OCI-M2 (cell line): Measurements from ENCODE around the gene GTF2I.
A peak's percentile ranks its signal among the peaks of the same experiment; 100 is the strongest.
"Not testable (repeated sequence)": the region's sequence is repeated elsewhere in the genome, so short reads cannot be mapped to it uniquely, and the experiment has no call there.

Source experiments
- DNase-seq: peaks from one replicate; lab custom pipeline; 2025; ENCODE audit not compliant: unreplicated experiment; lab: John Stamatoyannopoulos, UW

The GTF2I gene

DNA sequence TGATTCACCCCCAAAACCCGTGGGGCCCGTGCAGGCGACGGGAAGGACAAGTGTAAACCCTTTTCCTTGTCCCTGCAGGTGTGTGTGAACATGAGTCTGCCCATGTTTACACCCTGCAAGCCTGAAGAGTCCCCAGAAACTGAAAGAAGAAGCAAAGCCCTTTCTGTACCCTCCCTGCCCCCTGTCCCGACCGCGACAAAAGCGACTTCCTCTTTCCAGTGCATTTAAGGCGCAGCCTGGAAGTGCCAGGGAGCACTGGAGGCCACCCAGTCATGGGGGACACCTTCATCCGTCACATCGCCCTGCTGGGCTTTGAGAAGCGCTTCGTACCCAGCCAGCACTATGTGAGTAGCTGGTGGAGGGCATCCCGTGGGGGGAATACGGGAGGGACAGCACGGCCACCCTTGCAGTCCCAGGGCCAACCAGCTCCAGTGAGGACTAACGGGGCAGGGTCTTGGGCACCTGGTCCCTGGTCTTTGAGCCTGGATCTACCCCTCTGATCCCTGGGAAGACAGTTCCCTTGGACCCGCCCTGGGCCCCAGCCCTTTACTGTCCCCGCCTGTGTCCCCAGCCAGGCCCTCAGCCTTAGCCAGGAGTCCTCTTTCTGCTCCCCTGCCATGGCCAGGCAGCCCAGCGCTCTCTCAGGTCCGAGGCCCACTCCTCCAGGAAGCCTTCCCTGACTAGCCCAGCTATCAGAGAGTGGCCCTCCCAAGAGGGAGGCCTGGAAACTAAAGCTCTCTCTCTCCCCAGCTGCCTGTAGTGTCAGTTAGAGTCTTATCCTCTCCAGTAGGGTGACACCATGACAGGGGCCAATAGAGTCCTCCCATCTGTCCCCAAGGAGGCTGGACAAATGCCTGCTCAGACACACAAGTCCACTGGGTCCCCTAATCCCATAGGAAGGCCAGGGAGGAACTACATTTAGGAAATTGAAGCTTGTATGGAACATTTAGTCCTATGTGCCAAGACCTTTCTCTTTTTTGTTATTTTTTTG is 116.5 kb downstream of the GTF2I start, which contains the start of gene NCF1:
Gene NCF1 (plus strand): TSS at position 252 of the 991 bp plus-strand sequence. CDS start 21 bp downstream, at position 273.
- DNase-seq = not testable (repeated sequence)

DNA sequence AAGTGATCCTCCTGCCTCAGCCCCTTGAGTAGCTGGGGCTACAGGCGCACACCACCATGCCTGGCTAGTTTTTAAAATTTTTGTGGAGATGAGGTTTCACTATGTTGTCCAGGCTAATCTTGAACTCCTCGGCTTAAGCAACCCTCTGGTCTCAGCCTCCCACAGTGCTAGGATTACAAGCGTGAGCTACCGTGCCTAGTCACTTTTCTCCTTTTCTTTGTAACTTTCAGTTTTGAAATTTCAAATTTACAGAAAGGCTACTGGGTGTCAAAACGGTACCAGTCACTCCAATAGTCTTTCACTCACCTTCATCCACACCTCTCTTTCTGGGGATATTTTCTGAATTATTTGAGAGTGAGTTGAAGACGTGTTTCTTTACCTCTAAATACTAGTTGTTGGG is 117.6 kb downstream of the GTF2I start:
- DNase-seq = not testable (repeated sequence)

DNA sequence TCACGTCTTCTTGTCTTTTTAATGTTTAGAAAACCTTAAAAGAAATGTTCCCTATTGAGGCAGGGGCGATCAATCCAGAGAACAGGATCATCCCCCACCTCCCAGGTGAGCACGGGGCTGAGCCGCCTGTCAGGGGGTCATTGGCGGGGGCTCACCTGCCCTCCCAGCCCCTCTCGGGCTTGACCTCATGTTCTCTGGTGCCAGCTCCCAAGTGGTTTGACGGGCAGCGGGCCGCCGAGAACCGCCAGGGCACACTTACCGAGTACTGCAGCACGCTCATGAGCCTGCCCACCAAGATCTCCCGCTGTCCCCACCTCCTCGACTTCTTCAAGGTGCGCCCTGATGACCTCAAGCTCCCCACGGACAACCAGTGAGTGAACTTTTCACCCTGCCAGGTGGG is 121.5 kb downstream of the GTF2I start:
- not testable (repeated sequence) for DNase-seq

DNA sequence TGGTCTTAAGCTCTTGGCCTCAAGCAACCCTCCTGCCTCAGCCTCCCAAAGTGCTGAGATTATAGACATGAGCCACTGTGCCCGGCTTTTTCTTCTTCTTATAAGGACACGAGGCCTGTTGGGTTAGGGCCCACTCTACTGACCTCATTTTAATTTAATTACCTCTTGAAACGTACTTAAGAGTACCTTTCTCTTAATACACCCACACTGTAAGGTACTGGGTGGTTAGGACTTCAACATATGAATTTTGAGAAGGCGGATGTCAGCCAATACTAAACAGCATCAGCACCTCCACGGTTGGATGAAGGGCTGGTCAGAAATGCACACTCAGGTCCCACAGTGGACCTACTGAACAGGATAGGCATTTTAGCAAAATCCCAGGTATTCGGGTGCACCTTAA is 124.2 kb downstream of the GTF2I start:
- DNase-seq = not testable (repeated sequence)

DNA sequence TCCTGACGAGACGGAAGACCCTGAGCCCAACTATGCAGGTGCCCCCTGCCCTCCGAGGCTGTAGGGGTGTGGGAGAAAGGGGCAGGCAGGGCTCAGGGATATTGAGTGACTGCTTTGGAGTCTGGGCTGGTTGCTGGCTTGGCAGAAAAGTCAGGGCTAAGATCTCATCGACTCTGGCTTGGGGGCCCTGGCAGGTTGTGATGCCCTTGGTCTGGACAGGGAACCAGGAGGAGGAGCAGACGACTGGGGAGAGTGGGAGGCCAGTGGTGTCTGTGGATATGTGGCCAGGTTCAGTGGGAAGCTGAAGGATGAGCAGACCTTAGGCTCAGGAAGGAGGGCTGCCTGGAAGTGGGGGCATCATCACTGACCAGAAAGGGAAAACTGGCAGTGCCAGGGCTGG is 126.1 kb downstream of the GTF2I start:
- not testable (repeated sequence) for DNase-seq

DNA sequence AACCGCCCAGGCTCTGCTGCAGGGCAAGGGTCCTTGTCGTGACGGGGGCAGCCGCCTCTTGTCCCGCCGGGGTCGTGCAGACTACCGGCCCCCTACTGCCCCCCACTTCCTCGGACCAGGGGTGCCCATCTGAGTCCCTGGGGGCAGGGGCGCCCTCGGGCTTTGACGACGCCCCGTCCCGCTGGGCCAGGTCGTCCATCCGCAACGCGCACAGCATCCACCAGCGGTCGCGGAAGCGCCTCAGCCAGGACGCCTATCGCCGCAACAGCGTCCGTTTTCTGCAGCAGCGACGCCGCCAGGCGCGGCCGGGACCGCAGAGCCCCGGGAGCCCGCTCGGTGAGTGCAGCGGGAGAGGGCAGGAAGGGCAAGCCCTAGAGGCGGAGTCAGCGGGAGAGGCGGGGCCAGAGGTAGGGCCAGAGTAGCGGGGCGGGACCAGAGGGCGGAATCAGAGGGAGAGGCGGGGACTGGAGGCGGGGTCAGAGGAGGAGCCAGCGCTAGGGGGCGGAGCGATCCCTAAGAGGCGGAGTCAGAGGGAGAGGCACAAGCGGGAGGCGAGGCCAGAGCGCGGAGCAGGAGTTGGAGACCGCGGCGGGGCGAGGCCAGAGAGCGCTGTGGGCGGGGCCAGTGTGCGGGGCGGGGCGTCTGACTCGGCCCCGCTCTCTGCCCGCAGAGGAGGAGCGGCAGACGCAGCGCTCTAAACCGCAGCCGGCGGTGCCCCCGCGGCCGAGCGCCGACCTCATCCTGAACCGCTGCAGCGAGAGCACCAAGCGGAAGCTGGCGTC is 131.0 kb downstream of the GTF2I start:
- DNase-seq = peak; percentile 72

DNA sequence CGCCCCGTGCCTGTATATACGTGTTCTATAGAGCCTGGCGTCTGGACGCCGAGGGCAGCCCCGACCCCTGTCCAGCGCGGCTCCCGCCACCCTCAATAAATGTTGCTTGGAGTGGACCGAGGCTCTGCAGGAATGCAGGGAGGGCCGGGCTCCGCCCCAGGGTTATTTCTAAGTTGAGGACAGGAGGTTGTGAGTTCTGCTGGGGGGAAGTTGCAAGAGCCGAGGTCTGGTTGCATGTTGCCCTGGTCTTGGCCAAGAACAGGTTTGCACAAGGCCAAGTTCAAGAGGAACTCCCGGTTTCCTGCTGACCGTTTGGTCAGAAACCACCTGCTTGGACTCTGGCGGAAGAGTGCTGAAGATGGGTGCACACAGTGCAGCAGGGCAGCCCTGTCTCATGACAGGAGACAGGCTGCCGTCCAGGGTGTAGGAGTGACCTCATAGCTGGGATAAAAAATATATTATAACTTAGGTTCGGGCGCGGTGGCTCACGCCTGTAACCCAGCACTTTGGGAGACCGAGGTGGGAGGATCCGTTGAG is 131.8 kb downstream of the GTF2I start:
- DNase-seq = not testable (repeated sequence)

DNA sequence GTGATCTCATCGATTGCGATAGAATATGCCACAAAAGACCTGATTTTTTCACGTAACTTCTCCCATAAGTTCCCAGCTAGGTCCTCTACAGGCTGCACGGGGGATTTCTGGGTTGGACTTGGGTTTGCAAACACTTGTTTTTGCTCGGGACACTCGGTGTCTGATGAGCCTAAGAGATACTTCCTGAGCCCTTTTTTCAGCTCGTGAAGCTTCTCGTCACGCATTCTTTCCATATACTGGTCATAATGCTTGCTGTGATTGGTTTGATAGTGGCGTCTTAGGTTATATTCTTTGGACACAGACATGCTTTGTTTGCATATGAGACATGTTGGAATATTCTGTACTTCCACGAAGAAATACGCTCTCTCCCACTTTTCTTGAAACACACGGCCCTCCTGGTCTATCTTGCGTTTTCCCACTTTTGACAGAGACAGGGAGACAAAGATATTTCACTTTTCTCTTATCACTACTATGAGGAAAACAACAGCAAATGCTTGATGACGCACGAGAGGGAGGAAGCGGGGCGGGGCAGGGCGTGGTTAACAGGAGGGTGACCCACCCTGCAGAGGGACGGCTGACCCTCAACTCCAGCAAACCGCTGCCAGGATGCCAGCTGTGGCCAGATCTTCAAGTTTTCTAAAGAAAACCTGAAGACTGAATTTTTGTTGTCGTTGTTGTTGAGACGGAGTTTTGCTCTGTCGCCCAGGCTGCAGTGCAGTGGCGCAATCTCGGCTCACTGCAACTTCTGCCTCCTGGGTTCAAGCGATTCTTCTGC is 140.5 kb downstream of the GTF2I start:
- not testable (repeated sequence) for DNase-seq

DNA sequence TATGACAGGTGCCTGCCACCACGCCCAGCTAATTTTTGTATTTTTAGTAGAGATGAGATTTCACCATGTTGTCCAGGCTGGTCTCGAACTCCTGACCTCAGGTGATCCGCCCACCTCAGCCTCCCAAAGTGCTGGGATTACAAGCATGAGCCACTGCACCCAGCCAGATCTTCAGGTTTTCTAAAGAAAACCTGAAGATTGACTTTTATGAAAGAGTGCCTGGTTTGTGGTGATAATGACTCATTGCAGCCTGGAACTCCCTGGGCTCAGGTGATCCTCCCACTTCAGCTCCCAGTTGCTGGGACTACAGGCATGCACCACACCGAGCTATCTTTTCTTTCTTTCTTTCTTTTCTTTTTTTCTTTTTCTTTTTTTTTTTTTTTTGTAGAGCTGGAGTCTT is 141.1 kb downstream of the GTF2I start:
- not testable (repeated sequence) for DNase-seq
